Measurements from ENCODE around the gene IGFLR1.

- TF ChIP-seq CTCF (IDR thresholded peaks at IDR 0.05) (no peak), POLR2A (IDR thresholded peaks at IDR 0.05) (no peak)
These were observed 48.9 kb upstream of the IGFLR1 start for GRCh38 chr19:35790981-35791813.

All from adrenal gland (tissue), 5 donors.